HUES48 (cell line): ENCODE results near the gene HDAC7.

Source experiments
- H3K27ac ChIP-seq: one replicate; pipeline ENCODE4 v1.7.0; 2013; ENCODE audit warnings: low read depth, low read length, inconsistent platforms
- H3K27me3 ChIP-seq: 2 replicates; pipeline ENCODE4 v1.6.1; 2013; ENCODE audit warnings: mild to moderate bottlenecking, low read length; ENCODE audit not compliant: control insufficient read depth, insufficient read depth
- H3K36me3 ChIP-seq: 2 replicates; pipeline ENCODE4 v1.6.1; 2013; ENCODE audit warnings: low read length; ENCODE audit not compliant: control insufficient read depth, insufficient read depth
- H3K4me1 ChIP-seq: 2 replicates; pipeline ENCODE4 v1.6.1; 2013; ENCODE audit warnings: mild to moderate bottlenecking, low read length; ENCODE audit not compliant: control insufficient read depth, insufficient read depth
- H3K4me3 ChIP-seq: 2 replicates; pipeline ENCODE4 v1.5.1; 2013; ENCODE audit warnings: mild to moderate bottlenecking, low read depth, low read length
- H3K9ac ChIP-seq: 2 replicates; pipeline ENCODE4 v1.6.1; 2013; ENCODE audit warnings: mild to moderate bottlenecking, low read depth, low read length, moderate library complexity
- H3K9me3 ChIP-seq: 2 replicates; pipeline ENCODE4 v1.6.1; 2013; ENCODE audit warnings: low read length; ENCODE audit not compliant: control insufficient read depth, insufficient read depth

HDAC7 gene

GRCh38 chr12:47748507-47748828 is 71.2 kb downstream of the HDAC7 start:
- H3K4me1 ChIP-seq, result peaks cover 7% of the 10 kb centered on the region; the same call in 1 of the 2 replicates
- H3K36me3 ChIP-seq, result no peaks in the 10 kb centered on the region
- H3K27ac ChIP-seq, result no peak overlapping the region
- no peaks in the 10 kb centered on the region for H3K9me3 ChIP-seq
- H3K4me3 ChIP-seq, result no peak overlapping the region
- no peak overlapping the region for H3K9ac ChIP-seq
- no peaks in the 10 kb centered on the region for H3K27me3 ChIP-seq

DNA sequence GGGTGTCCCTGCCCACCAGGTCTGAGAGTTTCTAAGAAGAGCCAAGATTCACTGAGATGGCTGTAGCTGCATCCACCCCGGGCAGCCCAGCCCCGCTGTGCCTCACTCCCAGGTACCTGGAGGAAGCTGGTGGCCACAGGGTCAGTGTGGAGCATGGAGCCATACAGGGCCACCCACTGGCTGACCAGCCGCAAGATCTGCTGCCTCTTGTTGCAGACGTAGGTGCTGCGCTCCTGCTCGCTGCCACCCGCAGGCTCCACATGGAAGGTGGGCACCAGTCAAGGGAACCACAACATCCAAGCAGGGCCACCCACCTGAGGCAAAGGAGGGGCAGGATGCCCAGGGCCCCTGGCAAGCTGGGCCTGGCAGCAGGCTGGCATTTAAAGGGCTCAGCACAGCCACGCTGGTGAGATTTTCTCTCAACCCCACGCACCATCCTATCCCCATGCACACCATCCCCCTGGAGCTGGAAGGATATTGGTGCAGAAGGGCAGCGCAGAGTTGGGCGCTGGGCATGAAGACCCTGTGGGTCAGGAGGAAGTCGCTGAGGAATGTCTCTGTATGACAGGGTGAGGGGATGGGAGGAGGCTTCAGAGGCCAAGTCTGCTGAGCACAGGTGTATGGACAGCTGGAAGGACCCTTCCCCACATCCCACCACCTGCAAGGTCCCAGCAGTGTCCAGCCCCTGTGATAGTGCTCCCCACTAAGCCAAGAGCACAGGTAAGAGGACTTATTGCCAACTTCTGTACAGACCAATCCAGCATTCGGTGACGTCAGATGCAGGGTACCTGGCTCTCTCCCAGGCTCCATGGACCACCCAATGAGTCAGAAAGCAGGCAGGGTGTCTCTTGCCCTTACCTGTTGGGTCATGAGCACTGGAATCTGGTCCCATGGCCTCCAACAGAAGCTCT is 71.9 kb downstream of the HDAC7 start:
- Histone ChIP-seq H3K4me3 (no peak overlapping the region), H3K4me1 (peaks cover 2% of the 10 kb centered on the region; the same call in 1 of the 2 replicates), H3K36me3 (no peaks in the 10 kb centered on the region), H3K27me3 (no peaks in the 10 kb centered on the region), H3K9ac (no peak overlapping the region), H3K9me3 (no peaks in the 10 kb centered on the region), H3K27ac (no peak overlapping the region)

GRCh38 chr12:47747126-47747525 is 72.6 kb downstream of the HDAC7 start:
- peaks cover 2% of the 10 kb centered on the region; the same call in 1 of the 2 replicates for H3K4me1 ChIP-seq
- H3K4me3 ChIP-seq, result no peak overlapping the region
- no peaks in the 10 kb centered on the region for H3K9me3 ChIP-seq
- H3K27ac ChIP-seq, result no peak overlapping the region
- no peak overlapping the region for H3K9ac ChIP-seq
- H3K27me3 ChIP-seq, result no peaks in the 10 kb centered on the region
- no peaks in the 10 kb centered on the region for H3K36me3 ChIP-seq

DNA sequence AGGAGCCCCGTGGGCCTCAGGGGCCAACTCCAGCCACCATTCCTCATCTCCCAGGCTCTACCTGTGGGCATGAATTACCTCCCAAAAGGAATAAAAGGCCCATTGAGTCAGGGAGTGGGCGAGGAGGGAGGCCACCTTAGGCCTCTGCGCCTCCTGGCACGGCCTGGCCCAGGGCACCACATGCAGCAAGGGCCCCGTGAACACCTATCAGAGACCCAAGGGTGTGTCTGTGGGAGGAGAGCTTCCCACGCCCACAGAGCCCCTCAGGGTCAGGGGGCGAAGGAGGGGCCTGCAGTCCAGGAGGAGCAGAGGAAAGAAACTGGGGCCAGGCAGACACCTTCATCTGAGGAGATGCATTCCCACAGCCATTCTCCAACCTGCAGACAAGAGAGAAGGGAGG is 73.2 kb downstream of the HDAC7 start:
- Histone ChIP-seq H3K4me3 (no peak overlapping the region), H3K9ac (no peak overlapping the region), H3K36me3 (no peaks in the 10 kb centered on the region), H3K9me3 (no peaks in the 10 kb centered on the region), H3K27ac (no peak overlapping the region), H3K4me1 (peaks cover 2% of the 10 kb centered on the region; the same call in 1 of the 2 replicates), H3K27me3 (no peaks in the 10 kb centered on the region)

- Histone ChIP-seq H3K9ac (no peak overlapping the region), H3K27ac (no peak overlapping the region), H3K36me3 (no peaks in the 10 kb centered on the region), H3K4me3 (no peak overlapping the region), H3K9me3 (no peaks in the 10 kb centered on the region), H3K4me1 (peaks cover 2% of the 10 kb centered on the region; the same call in 1 of the 2 replicates), H3K27me3 (no peaks in the 10 kb centered on the region)
Observed at GRCh38 chr12:47746073-47746472, 73.6 kb downstream of the HDAC7 start.

GRCh38 chr12:47745485-47746041 is 74.1 kb downstream of the HDAC7 start:
- Histone ChIP-seq H3K4me3 (no peak overlapping the region), H3K9me3 (no peaks in the 10 kb centered on the region), H3K27ac (no peak overlapping the region), H3K4me1 (peaks cover 2% of the 10 kb centered on the region; the same call in 1 of the 2 replicates), H3K36me3 (no peaks in the 10 kb centered on the region), H3K9ac (no peak overlapping the region), H3K27me3 (no peaks in the 10 kb centered on the region)

DNA sequence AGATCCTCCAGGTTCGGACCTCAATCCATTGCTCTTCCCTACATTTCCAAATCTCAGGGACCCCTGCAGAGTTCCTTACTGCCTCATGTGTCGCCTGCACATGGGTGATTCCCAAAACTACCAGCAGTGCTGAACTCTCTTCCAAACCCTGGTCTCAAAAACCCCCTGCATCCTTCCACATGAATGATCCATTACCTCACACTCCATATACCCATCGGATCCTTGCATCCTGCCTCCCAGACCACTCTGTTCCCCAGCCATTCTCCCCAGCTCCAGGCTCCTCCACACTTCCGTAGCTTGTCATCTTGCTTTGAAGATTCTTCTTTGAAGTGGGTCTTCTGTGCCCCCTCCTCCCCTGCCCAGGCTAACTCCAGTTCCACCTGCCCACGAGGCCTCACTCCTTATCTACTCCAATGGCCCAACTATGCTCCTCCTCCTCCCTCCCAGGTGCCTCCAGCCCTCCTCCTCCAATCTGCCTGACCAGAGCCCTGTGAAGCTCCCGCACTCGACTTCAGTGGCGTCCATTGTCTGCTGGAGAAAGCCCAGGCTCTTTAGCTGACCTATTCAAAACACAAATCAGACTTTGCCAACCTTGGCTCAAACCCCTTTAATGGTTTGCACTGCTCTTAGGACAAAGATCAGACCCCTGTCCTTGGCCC is 74.8 kb downstream of the HDAC7 start:
- H3K9ac ChIP-seq, result no peak overlapping the region
- no peaks in the 10 kb centered on the region for H3K9me3 ChIP-seq
- no peak overlapping the region for H3K27ac ChIP-seq
- H3K4me1 ChIP-seq, result peaks cover 2% of the 10 kb centered on the region; the same call in 1 of the 2 replicates
- H3K36me3 ChIP-seq, result no peaks in the 10 kb centered on the region
- H3K4me3 ChIP-seq, result no peak overlapping the region
- H3K27me3 ChIP-seq, result no peaks in the 10 kb centered on the region

DNA sequence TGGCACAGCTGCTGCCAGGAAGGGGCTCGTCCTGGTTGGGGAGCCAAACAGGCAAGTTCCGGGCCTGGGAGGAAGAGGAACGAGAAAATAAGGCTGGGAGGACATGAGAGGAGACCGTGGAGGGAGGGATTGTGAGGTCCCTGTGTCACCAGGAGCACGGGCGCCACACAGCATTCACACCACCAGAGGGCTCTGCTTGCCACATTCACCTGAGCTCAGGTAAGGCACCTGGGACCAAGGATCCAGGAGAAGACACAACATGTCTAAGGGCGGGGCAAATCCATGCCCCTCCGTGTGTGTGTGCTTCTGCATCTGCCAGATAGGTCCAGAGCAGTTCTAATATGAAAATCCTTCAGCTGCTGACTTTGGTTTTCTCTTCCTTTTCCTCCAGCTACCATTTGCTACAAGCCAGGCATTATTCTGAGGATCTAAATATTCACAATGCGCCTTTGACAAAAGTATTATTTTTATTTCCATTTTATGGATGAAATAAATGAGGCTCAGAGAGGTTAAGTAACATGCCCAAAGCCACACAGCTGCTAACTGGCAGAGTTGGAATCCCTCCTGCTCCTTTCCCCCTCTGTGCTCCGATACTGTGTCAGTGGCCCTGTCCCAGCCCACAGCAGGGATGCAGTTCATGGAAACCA is 75.6 kb downstream of the HDAC7 start:
- H3K9ac ChIP-seq, result no peak overlapping the region
- H3K27ac ChIP-seq, result no peak overlapping the region
- no peaks in the 10 kb centered on the region for H3K9me3 ChIP-seq
- no peaks in the 10 kb centered on the region for H3K27me3 ChIP-seq
- H3K4me1 ChIP-seq, result peaks cover 2% of the 10 kb centered on the region; the same call in 1 of the 2 replicates
- no peak overlapping the region for H3K4me3 ChIP-seq
- no peaks in the 10 kb centered on the region for H3K36me3 ChIP-seq

- Histone ChIP-seq H3K9ac (no peak overlapping the region), H3K9me3 (no peaks in the 10 kb centered on the region), H3K27me3 (no peaks in the 10 kb centered on the region), H3K36me3 (no peaks in the 10 kb centered on the region), H3K27ac (no peak overlapping the region), H3K4me3 (no peak overlapping the region), H3K4me1 (peaks cover 2% of the 10 kb centered on the region; the same call in 1 of the 2 replicates)
Observed at GRCh38 chr12:47743311-47743860, 76.3 kb downstream of the HDAC7 start.

- no peak overlapping the region for H3K9ac ChIP-seq
- H3K36me3 ChIP-seq, result no peaks in the 10 kb centered on the region
- no peak overlapping the region for H3K27ac ChIP-seq
- H3K9me3 ChIP-seq, result no peaks in the 10 kb centered on the region
- H3K4me3 ChIP-seq, result no peak overlapping the region
- H3K27me3 ChIP-seq, result no peaks in the 10 kb centered on the region
- H3K4me1 ChIP-seq, result peaks cover 2% of the 10 kb centered on the region; the same call in 1 of the 2 replicates
Observed at GRCh38 chr12:47742253-47742825, 77.4 kb downstream of the HDAC7 start.
